Gastrocnemius medialis (tissue), 4 donors: ENCODE results near the gene SPDYC. TPM values are rescaled to one million over a fixed set of nuclear protein-coding genes. Genes with fewer than 3 reads are reported as not detected.

Experiments
- ATAC-seq, 2 donors: fragments of 150-250 bp; one replicate each; pipeline ENCODE4 v1.9.1; 2016
- DNase-seq, 2 donors: peaks; one replicate each; pipeline ENCODE4 v3.0.0-alpha.2; 2019
- H3K27ac ChIP-seq, 4 donors: fragments of 200-600 bp; sonication (generic); 1 replicate in 1 of 4; 2 replicates in 3 of 4; pipeline ENCODE4 v1.5.1; 2016 to 2018; ENCODE audit warnings: mild to moderate bottlenecking in 2 of 4, moderate library complexity in 1 of 4
- H3K27me3 ChIP-seq, 3 donors: fragments of 200-600 bp; sonication (generic) in 2 of 3; 1 replicate in 1 of 3; 2 replicates in 2 of 3; pipeline versions ENCODE4 v1.5.1 to v1.6.0; 2016 to 2019; ENCODE audit warnings: mild to moderate bottlenecking in 1 of 3, moderate library complexity in 1 of 3
- H3K36me3 ChIP-seq, 2 donors: fragments of 200-600 bp; sonication (generic) in 1 of 2; one replicate each; pipeline ENCODE4 v1.5.1; 2017 to 2018
- H3K4me1 ChIP-seq, 2 donors: fragments of 200-600 bp; sonication (generic) in 1 of 2; one replicate each; pipeline ENCODE4 v1.5.1; 2016 to 2017; ENCODE audit warnings: mild to moderate bottlenecking in 2 of 2
- H3K4me3 ChIP-seq, 4 donors: fragments of 200-600 bp; sonication (generic) in 3 of 4; 1 replicate in 1 of 4; 2 replicates in 3 of 4; pipeline ENCODE4 v1.5.1; 2016 to 2019; ENCODE audit warnings: mild to moderate bottlenecking in 2 of 4
- H3K9me3 ChIP-seq, 3 donors: fragments of 200-600 bp; sonication (generic) in 2 of 3; 1 replicate in 1 of 3; 2 replicates in 2 of 3; pipeline ENCODE4 v1.5.1; 2016 to 2019
- POLR2A ChIP-seq, 2 donors: fragments of 450-650 bp; IDR thresholded peaks; one replicate each; pipeline ENCODE4 v1.6.1; 2017; ENCODE audit warnings: antibody characterized with exemption in 2 of 2, mild to moderate bottlenecking in 2 of 2, moderate library complexity in 2 of 2
- in situ Hi-C, 4 donors: fragments of 200-750 bp; cut with MboI; loops; one replicate each; pipeline versions ENCODE4 v1.15.0 to v1.8.0; 2017; ENCODE audit warnings: low sequenced_read_pairs in 4 of 4
- intact Hi-C: fragments of 100-400 bp; cut with DNase I; formaldehyde crosslinking; loops from one replicate; pipeline ENCODE4 v1.15.1; 2023; ENCODE audit warnings: low total_unique reads
- total RNA-seq, 4 donors: library from RNA; depleted of rRNA; stranded (reverse); fragments of >200 nt; gene quantifications; one replicate each; pipeline versions ENCODE4 v1.1.0 to v1.2.3, GENCODE V29; 2016
- TF ChIP-seq, protein P1 (sequence below), 5 experiments: fragments of 450-650 bp in 3 of 5; fragments of 200-600 bp in 2 of 5; sonication (generic) in 2 of 5; IDR thresholded peaks in 4 of 5; conservative IDR thresholded peaks in 1 of 5; 1 replicate in 4 of 5; 2 replicates in 1 of 5; pipeline ENCODE4 v1.5.1; 2016 to 2019; ENCODE audit warnings: antibody characterized with exemption in 5 of 5, mild to moderate bottlenecking in 3 of 5, moderate library complexity in 3 of 5

SPDYC gene
- total RNA-seq, 4 donors from 2014 or later = not detected

DNA sequence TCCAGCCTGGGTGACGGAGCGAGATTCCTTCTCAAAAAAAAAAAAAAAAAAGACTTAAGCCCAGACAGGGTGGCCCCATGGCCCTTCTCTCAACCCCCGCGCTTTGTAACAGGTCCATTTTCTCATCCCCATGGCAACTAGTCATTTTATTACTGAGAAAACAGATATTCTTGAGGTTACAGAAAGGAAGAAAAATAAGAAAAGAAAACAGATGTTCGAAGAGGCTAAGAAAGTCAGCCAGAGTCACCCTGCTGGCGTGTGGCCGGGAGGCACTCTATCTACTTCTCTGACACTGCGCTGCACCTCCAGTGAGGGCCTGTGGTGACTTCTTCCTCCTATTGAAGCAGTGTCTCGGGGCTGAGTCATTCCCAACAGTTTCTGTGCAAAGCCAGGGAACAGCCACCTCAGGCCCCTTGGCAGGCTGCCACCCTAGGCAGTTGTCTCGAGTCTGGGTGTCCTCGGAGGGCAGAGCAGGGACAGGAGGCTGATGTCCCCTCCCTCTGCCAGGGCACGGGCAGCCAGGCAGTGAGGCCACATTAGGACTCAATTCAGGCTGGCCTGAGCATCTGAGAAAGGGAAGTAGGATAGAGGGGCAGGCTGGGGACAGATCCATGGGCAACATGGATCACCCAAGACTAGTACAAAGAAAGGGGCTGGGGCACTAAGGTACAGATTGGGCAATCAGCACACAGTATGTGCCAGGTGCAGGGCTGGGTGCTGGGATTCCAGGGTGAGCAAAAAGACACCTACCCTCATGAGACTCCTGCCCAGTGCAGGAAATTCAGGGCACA, 19.3 kb upstream of the SPDYC start:
- peak; percentile 94 to 99 for DNase-seq
- H3K9me3 ChIP-seq = no peaks in the 10 kb centered on the region
- H3K27ac ChIP-seq = peak overlapping the region; percentile 86 to 91 (median 88)
- in situ Hi-C loops = no loop called here
- no peak overlapping the region for H3K4me3 ChIP-seq
- ATAC-seq = peak; percentile 95 to 98
- H3K4me1 ChIP-seq = peaks cover 13 to 21% of the 10 kb centered on the region in 2 donors
- intact Hi-C loops = loop anchor here (1.0 kb wide), 1 partner anchor 15 kb away; no protein-coding TSS in a partner anchor
- no peaks in the 10 kb centered on the region for H3K36me3 ChIP-seq
- TF ChIP-seq, protein P1, sequence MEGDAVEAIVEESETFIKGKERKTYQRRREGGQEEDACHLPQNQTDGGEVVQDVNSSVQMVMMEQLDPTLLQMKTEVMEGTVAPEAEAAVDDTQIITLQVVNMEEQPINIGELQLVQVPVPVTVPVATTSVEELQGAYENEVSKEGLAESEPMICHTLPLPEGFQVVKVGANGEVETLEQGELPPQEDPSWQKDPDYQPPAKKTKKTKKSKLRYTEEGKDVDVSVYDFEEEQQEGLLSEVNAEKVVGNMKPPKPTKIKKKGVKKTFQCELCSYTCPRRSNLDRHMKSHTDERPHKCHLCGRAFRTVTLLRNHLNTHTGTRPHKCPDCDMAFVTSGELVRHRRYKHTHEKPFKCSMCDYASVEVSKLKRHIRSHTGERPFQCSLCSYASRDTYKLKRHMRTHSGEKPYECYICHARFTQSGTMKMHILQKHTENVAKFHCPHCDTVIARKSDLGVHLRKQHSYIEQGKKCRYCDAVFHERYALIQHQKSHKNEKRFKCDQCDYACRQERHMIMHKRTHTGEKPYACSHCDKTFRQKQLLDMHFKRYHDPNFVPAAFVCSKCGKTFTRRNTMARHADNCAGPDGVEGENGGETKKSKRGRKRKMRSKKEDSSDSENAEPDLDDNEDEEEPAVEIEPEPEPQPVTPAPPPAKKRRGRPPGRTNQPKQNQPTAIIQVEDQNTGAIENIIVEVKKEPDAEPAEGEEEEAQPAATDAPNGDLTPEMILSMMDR (IDR thresholded peaks at IDR 0.05 in 4 of 5, conservative IDR thresholded peaks at IDR 0.05 in 1 of 5) = peak in 1 of 5 experiments; percentile 2
- TF ChIP-seq POLR2A (IDR thresholded peaks at IDR 0.05) = peak in 1 of 2 donors; percentile 35
- H3K27me3 ChIP-seq = no peaks in the 10 kb centered on the region

DNA sequence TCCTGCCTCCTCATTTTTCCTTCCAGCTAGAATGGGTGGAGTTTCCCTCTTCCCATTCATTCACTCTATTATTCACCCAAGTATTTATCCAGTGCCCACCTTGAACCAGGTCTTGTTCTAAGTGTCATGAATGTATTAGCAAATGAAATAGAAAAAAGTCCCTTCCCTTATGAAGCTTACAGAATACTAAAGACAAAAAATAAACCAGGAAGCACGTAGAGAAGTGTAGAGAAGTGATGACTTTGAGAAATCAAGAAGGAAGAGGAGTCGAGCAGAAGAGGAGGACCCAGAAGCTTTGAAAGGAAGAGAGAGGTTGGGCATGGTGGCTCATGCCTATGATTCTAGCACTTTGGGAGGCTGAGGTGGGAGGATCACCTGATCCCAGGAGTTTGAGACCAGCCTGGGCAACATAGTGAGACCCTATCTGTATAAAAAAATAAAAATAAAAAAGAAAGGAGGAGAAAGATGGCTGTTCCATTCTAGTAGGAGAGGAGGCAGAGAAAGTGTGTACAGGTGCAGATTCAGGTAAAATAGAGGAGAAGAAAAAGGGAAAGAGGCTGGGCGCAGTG, 18.6 kb upstream of the SPDYC start:
- no peak overlapping the region for H3K4me3 ChIP-seq
- DNase-seq (peak in 1 of 2 donors; percentile 8), ATAC-seq (no peak)
- intact Hi-C loops (no loop called here), in situ Hi-C loops (no loop called here)
- H3K36me3 ChIP-seq = no peaks in the 10 kb centered on the region
- TF ChIP-seq, protein P1 (IDR thresholded peaks at IDR 0.05 in 4 of 5, conservative IDR thresholded peaks at IDR 0.05 in 1 of 5) = no peak
- TF ChIP-seq POLR2A (IDR thresholded peaks at IDR 0.05) = no peak
- no peaks in the 10 kb centered on the region for H3K9me3 ChIP-seq
- H3K4me1 ChIP-seq = peaks cover 13 to 21% of the 10 kb centered on the region in 2 donors
- peak overlapping the region; percentile 86 to 91 (median 88) for H3K27ac ChIP-seq
- H3K27me3 ChIP-seq = no peaks in the 10 kb centered on the region

GRCh38 chr11:65152122-65152521, 17.9 kb upstream of the SPDYC start:
- Histone ChIP-seq H3K27me3 (no peaks in the 10 kb centered on the region), H3K9me3 (no peaks in the 10 kb centered on the region), H3K36me3 (no peaks in the 10 kb centered on the region), H3K4me3 (no peak overlapping the region), H3K4me1 (peaks cover 13 to 21% of the 10 kb centered on the region in 2 donors), H3K27ac (peak overlapping the region in 3 of 4 donors; percentile 87 to 91 (median 89))
- in situ Hi-C loops (no loop called here), intact Hi-C loops (no loop called here)
- no peak for TF ChIP-seq POLR2A (IDR thresholded peaks at IDR 0.05)
- TF ChIP-seq, protein P1 (IDR thresholded peaks at IDR 0.05 in 4 of 5, conservative IDR thresholded peaks at IDR 0.05 in 1 of 5) = no peak
- DNase-seq = peak in 1 of 2 donors; percentile 5
- ATAC-seq = no peak

DNA sequence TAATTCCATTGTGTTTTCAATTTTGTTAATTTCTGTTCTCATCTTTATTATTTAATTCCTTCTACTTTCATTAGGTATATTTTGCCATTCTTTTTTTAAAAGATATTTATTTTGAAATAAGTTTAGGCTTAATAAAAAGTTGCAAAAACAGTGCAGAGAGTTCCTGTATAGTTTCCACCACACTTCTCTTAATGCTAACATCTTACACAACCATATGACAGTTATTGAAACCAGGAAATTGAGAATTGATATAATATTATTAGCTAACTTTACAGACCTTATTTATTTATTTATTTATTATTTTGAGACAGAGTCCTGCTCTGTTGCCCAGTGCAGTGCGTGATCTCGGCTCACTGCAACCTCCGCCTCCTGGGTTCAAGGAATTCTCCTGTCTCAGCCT, 13.8 kb upstream of the SPDYC start:
- in situ Hi-C loops (no loop called here), intact Hi-C loops (no loop called here)
- H3K4me1 ChIP-seq = peaks cover 1 to 3% of the 10 kb centered on the region in 2 donors
- H3K36me3 ChIP-seq = no peaks in the 10 kb centered on the region
- DNase-seq (no peak), ATAC-seq (no peak)
- H3K9me3 ChIP-seq = no peaks in the 10 kb centered on the region
- TF ChIP-seq POLR2A (IDR thresholded peaks at IDR 0.05) = no peak
- TF ChIP-seq, protein P1 (IDR thresholded peaks at IDR 0.05 in 4 of 5, conservative IDR thresholded peaks at IDR 0.05 in 1 of 5) = no peak
- H3K27me3 ChIP-seq = no peaks in the 10 kb centered on the region
- H3K4me3 ChIP-seq = no peak overlapping the region
- H3K27ac ChIP-seq = no peak overlapping the region
